Activated naive CD8-positive, alpha-beta T cell treated with anti-CD3 and anti-CD28 coated beads, Interleukin-2, amount 10 ng/mL, durations not matched to agents 7 days and 5 days (primary cell): ENCODE results near the gene SCAMP4. TPM values are rescaled to one million over a fixed set of nuclear protein-coding genes. Genes with fewer than 3 reads are reported as not detected.

ENCODE experiments used
- ATAC-seq: fragments of 150-1000 bp; cut with Tn5 transposase; one replicate; pipeline ENCODE4 v1.10.0; 2021; ENCODE audit warnings: low read depth, moderate library complexity
- POLR2A ChIA-PET: fragments of 350-600 bp; sonication (Branson Sonifier 250); formaldehyde crosslinking; loops from one replicate; lab custom pipeline; 2021; ENCODE audit warnings: antibody characterized with exemption; lab: Charles Lee
- DNase-seq: peaks from one replicate; pipeline ENCODE4 v3.0.0; 2021
- H3K27ac Mint-ChIP-seq: one replicate; pipeline ENCODE4 v1.8.0; 2022; ENCODE audit warnings: mild to moderate bottlenecking, mixed read lengths
- H3K27me3 Mint-ChIP-seq: one replicate; pipeline ENCODE4 v1.8.0; 2022; ENCODE audit warnings: mild to moderate bottlenecking, moderate library complexity, mixed read lengths
- H3K36me3 Mint-ChIP-seq: one replicate; pipeline ENCODE4 v1.8.0; 2021; ENCODE audit warnings: mild to moderate bottlenecking, mixed read lengths
- H3K4me1 Mint-ChIP-seq: one replicate; pipeline ENCODE4 v1.8.0; 2021; ENCODE audit warnings: mixed read lengths
- H3K4me3 Mint-ChIP-seq: one replicate; pipeline ENCODE4 v1.8.0; 2022; ENCODE audit warnings: mild to moderate bottlenecking, moderate library complexity, mixed read lengths
- H3K9me3 Mint-ChIP-seq: one replicate; pipeline ENCODE4 v1.8.0; 2021; ENCODE audit warnings: mixed read lengths
- total RNA-seq, 2 experiments: library from RNA; stranded (reverse); gene quantifications; one replicate each; pipeline ENCODE4 v1.2.3, GENCODE V29; 2021

Gene SCAMP4
- total RNA-seq, 2 experiments from 2014 or later: 35.1 to 35.2 TPM

GRCh38 chr19:1914826-1915341, 9.7 kb downstream of the SCAMP4 start:
- ATAC-seq (no peak), DNase-seq (no peak)
- H3K9me3 Mint-ChIP-seq: no peaks in the 10 kb centered on the region
- POLR2A ChIA-PET: interaction anchor here (1.0 kb wide), 1 partner anchor 18 kb away, joined by 3 read pairs; no protein-coding TSS in a partner anchor
- H3K36me3 Mint-ChIP-seq: peaks cover 6% of the 10 kb centered on the region
- H3K4me3 Mint-ChIP-seq: no peak overlapping the region
- no peaks in the 10 kb centered on the region for H3K27me3 Mint-ChIP-seq
- no peak overlapping the region for H3K27ac Mint-ChIP-seq
- H3K4me1 Mint-ChIP-seq: peaks cover 5% of the 10 kb centered on the region

- Mint-ChIP-seq H3K4me3 (no peak overlapping the region), H3K27me3 (no peaks in the 10 kb centered on the region), H3K4me1 (no peaks in the 10 kb centered on the region), H3K9me3 (no peaks in the 10 kb centered on the region), H3K36me3 (peaks cover 4% of the 10 kb centered on the region), H3K27ac (no peak overlapping the region)
- POLR2A ChIA-PET: interaction anchor here (0.6 kb wide), 1 partner anchor 13 kb away, joined by 3 read pairs; no protein-coding TSS in a partner anchor
- DNase-seq (no peak), ATAC-seq (no peak)
Measured at GRCh38 chr19:1917146-1917545, 11.9 kb downstream of the SCAMP4 start.

DNA sequence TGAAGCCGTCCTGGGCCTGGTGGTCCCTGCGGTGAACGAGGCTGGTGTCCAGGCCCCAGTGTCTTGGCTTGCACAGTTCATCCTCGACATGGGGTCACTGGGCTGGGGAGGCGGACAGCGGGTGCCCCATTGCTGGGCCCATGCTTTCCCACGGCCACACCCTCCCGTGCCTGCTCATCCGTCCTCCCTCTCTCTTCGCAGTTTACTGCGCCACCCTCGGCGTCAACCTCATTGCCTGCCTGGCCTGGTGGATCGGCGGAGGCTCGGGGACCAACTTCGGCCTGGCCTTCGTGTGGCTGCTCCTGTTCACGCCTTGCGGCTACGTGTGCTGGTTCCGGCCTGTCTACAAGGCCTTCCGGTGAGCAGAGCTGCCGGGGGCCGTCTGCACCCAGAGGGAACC, 12.7 kb downstream of the SCAMP4 start:
- no peaks in the 10 kb centered on the region for H3K9me3 Mint-ChIP-seq
- H3K4me3 Mint-ChIP-seq: no peak overlapping the region
- H3K27me3 Mint-ChIP-seq: no peaks in the 10 kb centered on the region
- peaks cover 4% of the 10 kb centered on the region for H3K36me3 Mint-ChIP-seq
- peak; percentile 9 for ATAC-seq
- H3K27ac Mint-ChIP-seq: no peak overlapping the region
- no peaks in the 10 kb centered on the region for H3K4me1 Mint-ChIP-seq
- no peak for DNase-seq
- POLR2A ChIA-PET: no interaction called here

DNA sequence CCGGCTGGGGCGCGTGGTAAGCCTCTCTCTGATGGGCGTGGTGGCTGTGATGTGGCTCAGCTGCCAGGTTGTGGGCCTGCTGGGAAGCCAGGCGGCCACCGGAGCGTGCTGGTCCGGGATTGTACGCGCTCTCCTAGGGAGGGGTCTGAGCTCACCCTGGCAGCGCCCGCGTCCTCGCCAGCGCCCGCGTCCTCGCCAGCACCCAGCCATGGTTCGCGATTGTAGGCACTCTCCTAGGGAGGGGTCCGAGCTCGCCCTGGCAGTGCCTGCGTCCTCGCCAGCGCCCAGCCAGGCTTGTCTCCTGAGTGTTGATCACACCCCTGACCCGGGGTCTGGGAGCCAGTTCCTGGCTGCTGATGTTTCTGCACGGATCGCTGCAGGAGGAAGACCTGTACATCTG, 13.8 kb downstream of the SCAMP4 start:
- Mint-ChIP-seq H3K36me3 (peaks cover 4% of the 10 kb centered on the region), H3K27ac (no peak overlapping the region), H3K4me1 (no peaks in the 10 kb centered on the region), H3K4me3 (no peak overlapping the region), H3K9me3 (no peaks in the 10 kb centered on the region), H3K27me3 (no peaks in the 10 kb centered on the region)
- POLR2A ChIA-PET: no interaction called here
- ATAC-seq (no peak), DNase-seq (no peak)

- no peaks in the 10 kb centered on the region for H3K9me3 Mint-ChIP-seq
- H3K4me3 Mint-ChIP-seq: no peak overlapping the region
- peaks cover 4% of the 10 kb centered on the region for H3K36me3 Mint-ChIP-seq
- no peaks in the 10 kb centered on the region for H3K4me1 Mint-ChIP-seq
- H3K27me3 Mint-ChIP-seq: no peaks in the 10 kb centered on the region
- POLR2A ChIA-PET: no interaction called here
- ATAC-seq (no peak), DNase-seq (no peak)
- no peak overlapping the region for H3K27ac Mint-ChIP-seq
Measured at GRCh38 chr19:1920644-1921043, 15.4 kb downstream of the SCAMP4 start.

DNA sequence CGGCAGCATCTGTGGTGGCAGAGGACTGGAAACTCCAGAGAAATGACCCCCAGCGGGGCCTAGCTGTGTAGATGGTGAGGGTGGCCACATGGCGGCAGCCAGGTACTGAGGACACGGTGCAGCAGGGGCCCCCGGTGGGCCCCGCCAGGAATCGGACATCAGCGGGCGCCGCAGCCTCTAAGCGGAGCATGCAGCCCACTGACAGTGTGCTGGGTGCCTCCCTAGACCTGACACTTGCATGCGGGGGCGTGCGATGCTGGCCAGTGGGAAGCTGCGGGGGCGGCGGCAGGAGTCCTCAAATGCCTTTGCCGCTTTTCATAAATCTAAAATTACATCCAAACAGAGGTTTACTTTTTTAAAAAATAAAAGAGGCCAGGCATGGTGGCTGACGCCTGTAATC, 16.1 kb downstream of the SCAMP4 start:
- no peaks in the 10 kb centered on the region for H3K9me3 Mint-ChIP-seq
- no peak overlapping the region for H3K27ac Mint-ChIP-seq
- peaks cover under 1% of the 10 kb centered on the region for H3K27me3 Mint-ChIP-seq

DNA sequence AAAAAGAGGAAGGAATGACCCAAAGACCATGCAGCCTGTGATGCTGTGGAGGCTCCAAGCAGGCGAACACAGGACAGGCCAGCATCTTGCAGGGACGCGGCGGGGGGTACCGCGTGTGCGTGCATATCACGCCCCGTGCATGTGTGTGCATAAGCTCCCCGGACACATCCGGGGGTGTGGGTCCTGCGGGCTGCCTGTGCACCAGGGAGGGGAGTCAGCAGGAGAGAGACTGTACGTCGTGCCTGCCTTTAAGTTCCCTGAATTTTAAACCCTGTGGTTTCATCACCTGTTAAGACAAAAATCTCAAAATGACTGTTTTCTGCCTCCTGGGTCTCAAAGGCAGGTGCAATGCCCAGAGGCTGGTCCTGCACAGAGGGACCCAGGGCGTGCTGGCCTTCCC, 16.6 kb downstream of the SCAMP4 start:
- Mint-ChIP-seq H3K9me3 (no peaks in the 10 kb centered on the region), H3K4me1 (no peaks in the 10 kb centered on the region), H3K27ac (no peak overlapping the region), H3K36me3 (peaks cover 4% of the 10 kb centered on the region), H3K4me3 (no peak overlapping the region), H3K27me3 (peaks cover 2% of the 10 kb centered on the region)
- no peak for ATAC-seq
- DNase-seq: no peak
- POLR2A ChIA-PET: no interaction called here

More for the DNA sequence above, 16.1 kb downstream of the SCAMP4 start:
- no peak overlapping the region for H3K4me3 Mint-ChIP-seq
- DNase-seq (no peak), ATAC-seq (no peak)
- POLR2A ChIA-PET: no interaction called here
- no peaks in the 10 kb centered on the region for H3K4me1 Mint-ChIP-seq
- H3K36me3 Mint-ChIP-seq: peaks cover 4% of the 10 kb centered on the region

GRCh38 chr19:1922803-1923202, 17.6 kb downstream of the SCAMP4 start:
- H3K36me3 Mint-ChIP-seq: peaks cover 4% of the 10 kb centered on the region

GRCh38 chr19:1923319-1923718, 18.1 kb downstream of the SCAMP4 start:
- POLR2A ChIA-PET: interaction anchor here (0.8 to 1.1 kb wide), 2 partner anchors 19 to 26 kb away, joined by 3 read pairs; no protein-coding TSS in a partner anchor
- Mint-ChIP-seq H3K36me3 (peaks cover 2% of the 10 kb centered on the region), H3K27ac (no peak overlapping the region), H3K4me3 (no peak overlapping the region), H3K9me3 (no peaks in the 10 kb centered on the region), H3K4me1 (peaks cover 8% of the 10 kb centered on the region), H3K27me3 (peaks cover 2% of the 10 kb centered on the region)
- ATAC-seq (peak; percentile 6), DNase-seq (no peak)

More at GRCh38 chr19:1922803-1923202, 17.6 kb downstream of the SCAMP4 start:
- DNase-seq (no peak), ATAC-seq (no peak)
- Mint-ChIP-seq H3K27ac (no peak overlapping the region), H3K4me1 (peaks cover 6% of the 10 kb centered on the region), H3K27me3 (peaks cover 2% of the 10 kb centered on the region), H3K9me3 (no peaks in the 10 kb centered on the region), H3K4me3 (no peak overlapping the region)
- POLR2A ChIA-PET: no interaction called here

DNA sequence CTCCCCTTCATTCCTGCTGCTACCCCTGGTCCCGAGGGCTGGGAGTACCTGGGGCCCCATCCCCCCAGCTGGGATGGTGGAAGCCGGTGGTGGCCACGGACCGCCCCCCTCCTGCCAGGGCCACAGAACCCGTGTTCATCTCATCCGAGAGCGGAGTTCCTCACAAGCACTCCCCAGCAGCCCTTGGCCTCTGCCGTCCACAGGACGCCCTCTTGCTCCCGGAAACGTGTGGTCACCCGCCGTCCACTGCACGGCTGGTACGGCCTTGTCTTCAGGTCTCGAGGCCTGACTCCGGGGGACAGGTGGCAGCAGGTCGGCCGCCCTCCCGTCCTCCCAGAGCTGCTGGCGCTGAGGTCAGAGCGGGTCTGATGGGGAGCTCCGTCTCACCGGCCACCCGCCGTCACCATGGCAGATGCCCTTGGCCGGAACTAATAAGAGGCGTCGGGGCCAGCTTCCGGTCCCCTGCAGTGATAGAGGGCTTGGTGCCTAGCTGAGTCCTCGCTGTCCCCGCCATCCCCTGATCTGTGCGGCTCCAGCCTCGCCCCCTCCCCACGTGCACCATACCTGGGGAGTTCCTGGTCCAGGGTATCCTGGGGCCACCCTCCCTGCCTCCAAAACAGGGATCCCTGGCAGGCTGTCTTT, 19.2 kb downstream of the SCAMP4 start:
- Mint-ChIP-seq H3K27ac (no peak overlapping the region), H3K36me3 (no peaks in the 10 kb centered on the region), H3K27me3 (peaks cover 4% of the 10 kb centered on the region), H3K4me1 (peaks cover 8% of the 10 kb centered on the region), H3K4me3 (no peak overlapping the region), H3K9me3 (no peaks in the 10 kb centered on the region)
- no peak for DNase-seq
- POLR2A ChIA-PET: interaction anchor here (1.1 kb wide), 1 partner anchor 18 kb away, joined by 3 read pairs; no protein-coding TSS in a partner anchor
- ATAC-seq: no peak

DNA sequence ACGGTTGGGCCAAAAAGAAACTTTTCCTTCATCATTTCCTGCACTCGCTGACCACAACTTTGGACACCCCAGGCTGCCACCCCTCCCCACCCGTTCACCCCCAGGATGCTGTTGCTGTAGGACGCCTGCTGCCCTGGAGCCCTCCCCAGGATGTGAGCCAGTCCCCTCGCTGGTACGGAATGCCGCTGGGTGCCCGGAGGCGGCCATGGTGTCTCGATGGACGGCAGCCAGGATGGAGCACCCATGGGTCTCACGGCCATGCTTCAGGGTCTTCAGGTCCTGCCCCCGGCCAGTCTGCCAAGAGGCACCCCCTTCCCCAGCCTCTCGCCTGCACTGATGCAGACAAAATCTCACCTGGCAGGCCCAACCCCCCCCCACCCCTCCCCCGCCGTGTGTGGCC, 20.3 kb downstream of the SCAMP4 start:
- H3K36me3 Mint-ChIP-seq: no peaks in the 10 kb centered on the region
- peaks cover 7% of the 10 kb centered on the region for H3K27me3 Mint-ChIP-seq
- no peaks in the 10 kb centered on the region for H3K9me3 Mint-ChIP-seq
- H3K4me1 Mint-ChIP-seq: peaks cover 11% of the 10 kb centered on the region
- POLR2A ChIA-PET: no interaction called here
- H3K4me3 Mint-ChIP-seq: no peak overlapping the region
- ATAC-seq: no peak
- DNase-seq: no peak
- no peak overlapping the region for H3K27ac Mint-ChIP-seq

GRCh38 chr19:1929021-1929742, 24.0 kb downstream of the SCAMP4 start:
- Mint-ChIP-seq H3K36me3 (peaks cover 10% of the 10 kb centered on the region), H3K4me3 (peak overlapping the region; percentile 78), H3K27ac (peak overlapping the region; percentile 56), H3K9me3 (peaks cover 12% of the 10 kb centered on the region), H3K27me3 (peaks cover 14% of the 10 kb centered on the region), H3K4me1 (peaks cover 11% of the 10 kb centered on the region)
- POLR2A ChIA-PET: interaction anchor here (0.7 to 1.8 kb wide), 4 partner anchors 26 to 465 kb away, joined by 3 to 7 read pairs (median 4); no protein-coding TSS in a partner anchor
- ATAC-seq: peak; percentile 91
- peak; percentile 92 for DNase-seq

GRCh38 chr19:1931445-1931844, 26.2 kb downstream of the SCAMP4 start:
- POLR2A ChIA-PET: interaction anchor here (1.8 kb wide), 1 partner anchor 35 kb away, joined by 3 read pairs; no protein-coding TSS in a partner anchor

More at GRCh38 chr19:1931445-1931844, 26.2 kb downstream of the SCAMP4 start:
- peaks cover 16% of the 10 kb centered on the region for H3K36me3 Mint-ChIP-seq
- peaks cover 13% of the 10 kb centered on the region for H3K4me1 Mint-ChIP-seq
- H3K4me3 Mint-ChIP-seq: no peak overlapping the region
- ATAC-seq (no peak), DNase-seq (no peak)
- peaks cover 16% of the 10 kb centered on the region for H3K9me3 Mint-ChIP-seq
- peaks cover 13% of the 10 kb centered on the region for H3K27me3 Mint-ChIP-seq
- H3K27ac Mint-ChIP-seq: no peak overlapping the region
